ENCODE results near the gene FGD5. TPM values are rescaled to one million over a fixed set of nuclear protein-coding genes. Genes with fewer than 3 reads are reported as not detected.

Gene FGD5
- total RNA-seq, 1 donor from 2014 or later: 112 TPM

GRCh38 chr3:14786369-14786768, 32.4 kb upstream of the FGD5 start:
- no peak overlapping the region for H3K4me3 ChIP-seq
- no peak for TF ChIP-seq CTCF (IDR thresholded peaks at IDR 0.05)
- H3K27me3 ChIP-seq: no peaks in the 10 kb centered on the region
- no peak overlapping the region for H3K27ac ChIP-seq
- no peaks in the 10 kb centered on the region for H3K9me3 ChIP-seq
- intact Hi-C loops (cut with DNase I): no loop called here
- DNase-seq (ENCODE audit: low spot score in 2 of 2): no peak
- H3K4me1 ChIP-seq: no peaks in the 10 kb centered on the region
- H3K36me3 ChIP-seq: no peaks in the 10 kb centered on the region

- Histone ChIP-seq H3K27me3 (no peaks in the 10 kb centered on the region), H3K36me3 (no peaks in the 10 kb centered on the region), H3K4me1 (no peaks in the 10 kb centered on the region), H3K27ac (no peak overlapping the region), H3K4me3 (no peak overlapping the region), H3K9me3 (no peaks in the 10 kb centered on the region)
- intact Hi-C loops (cut with DNase I): no loop called here
- no peak for TF ChIP-seq CTCF (IDR thresholded peaks at IDR 0.05)
- DNase-seq (ENCODE audit: low spot score in 2 of 2): no peak
Observed at GRCh38 chr3:14787630-14788029, 31.1 kb upstream of the FGD5 start.

- DNase-seq (ENCODE audit: low spot score in 2 of 2): no peak
- Histone ChIP-seq H3K36me3 (no peaks in the 10 kb centered on the region), H3K27me3 (no peaks in the 10 kb centered on the region), H3K4me1 (peaks cover 0 to 2% of the 10 kb centered on the region in 2 donors), H3K4me3 (no peak overlapping the region), H3K27ac (no peak overlapping the region), H3K9me3 (no peaks in the 10 kb centered on the region)
- intact Hi-C loops (cut with DNase I): no loop called here
- no peak for TF ChIP-seq CTCF (IDR thresholded peaks at IDR 0.05)
Observed at GRCh38 chr3:14788644-14789043, 30.1 kb upstream of the FGD5 start.

- no peak for DNase-seq (ENCODE audit: low spot score in 2 of 2)
- H3K4me3 ChIP-seq: no peak overlapping the region
- H3K27me3 ChIP-seq: no peaks in the 10 kb centered on the region
- H3K36me3 ChIP-seq: no peaks in the 10 kb centered on the region
- H3K4me1 ChIP-seq: peaks cover 0 to 2% of the 10 kb centered on the region in 2 donors
- H3K27ac ChIP-seq: no peak overlapping the region
- intact Hi-C loops (cut with DNase I): no loop called here
- H3K9me3 ChIP-seq: no peaks in the 10 kb centered on the region
- no peak for TF ChIP-seq CTCF (IDR thresholded peaks at IDR 0.05)
Observed at GRCh38 chr3:14789221-14789620, 29.5 kb upstream of the FGD5 start.

GRCh38 chr3:14789640-14790285, 29.0 kb upstream of the FGD5 start:
- Histone ChIP-seq H3K4me1 (peaks cover 0 to 2% of the 10 kb centered on the region in 2 donors), H3K4me3 (no peak overlapping the region), H3K27me3 (no peaks in the 10 kb centered on the region), H3K36me3 (no peaks in the 10 kb centered on the region), H3K9me3 (no peaks in the 10 kb centered on the region), H3K27ac (no peak overlapping the region)
- no peak for TF ChIP-seq CTCF (IDR thresholded peaks at IDR 0.05)
- intact Hi-C loops (cut with DNase I): no loop called here
- no peak for DNase-seq (ENCODE audit: low spot score in 2 of 2)

All from ascending aorta (tissue), 2 donors.